Neural cell (in vitro differentiated cells): ENCODE measurements around the gene DCLK3. TPM values are rescaled to one million over a fixed set of nuclear protein-coding genes. Genes with fewer than 3 reads are reported as not detected.

Experiments used
- H2AFZ ChIP-seq: fragments of 200-600, 300-800 bp; sonication (generic), shearing (Covaris generic); 2 replicates; pipeline ENCODE4 v1.6.0; 2014; ENCODE audit warnings: low read depth, mild to moderate bottlenecking, antibody characterized with exemption, low read length, moderate library complexity
- H3F3A ChIP-seq: fragments of 200-600 bp; shearing (Covaris generic); 2 replicates; pipeline ENCODE4 v1.6.1; 2016; ENCODE audit warnings: mild to moderate bottlenecking, moderate library complexity, mixed read lengths, antibody characterized with exemption, low read length; ENCODE audit not compliant: insufficient read depth, poor library complexity, severe bottlenecking
- H3K27ac ChIP-seq: fragments of 200-600, 300-800 bp; sonication (generic), shearing (Covaris generic); 2 replicates; pipeline ENCODE4 v1.5.1; 2014; ENCODE audit warnings: mild to moderate bottlenecking, low read length, moderate library complexity
- H3K27me3 ChIP-seq: fragments of 300-800, 200-600 bp; sonication (generic), shearing (Covaris generic); 2 replicates; pipeline ENCODE4 v1.6.0; 2014; ENCODE audit warnings: mild to moderate bottlenecking, low read depth, low read length, moderate library complexity; ENCODE audit not compliant: insufficient read depth
- H3K36me3 ChIP-seq: fragments of 300-800, 200-600 bp; sonication (generic), shearing (Covaris generic); 2 replicates; pipeline ENCODE4 v1.5.1; 2014; ENCODE audit warnings: mild to moderate bottlenecking, antibody characterized with exemption, low read length, moderate library complexity; ENCODE audit not compliant: insufficient read depth
- H3K4me2 ChIP-seq: fragments of 300-800, 200-600 bp; sonication (generic), shearing (Covaris generic); 2 replicates; pipeline ENCODE4 v1.6.0; 2014; ENCODE audit warnings: mild to moderate bottlenecking, low read length
- H3K4me3 ChIP-seq: fragments of 300-800, 200-600 bp; sonication (generic), shearing (Covaris generic); 2 replicates; pipeline ENCODE4 v1.5.1; 2014; ENCODE audit warnings: mild to moderate bottlenecking, low read length, moderate library complexity
- H3K79me2 ChIP-seq: fragments of 200-600 bp; shearing (Covaris generic); replicated peaks from 2 replicates; pipeline ENCODE4 v1.6.0; 2014; ENCODE audit warnings: mild to moderate bottlenecking, low read length, moderate library complexity; ENCODE audit not compliant: insufficient read depth
- H3K9ac ChIP-seq: fragments of 300-800, 200-600 bp; sonication (generic), shearing (Covaris generic); 2 replicates; pipeline ENCODE4 v1.6.1; 2016; ENCODE audit warnings: mild to moderate bottlenecking, low read length, mixed read lengths
- H3K9me2 ChIP-seq: fragments of 200-600 bp; shearing (Covaris generic); 2 replicates; pipeline ENCODE4 v1.6.1; 2016; ENCODE audit warnings: mild to moderate bottlenecking, low read length, mixed read lengths; ENCODE audit not compliant: insufficient read depth
- H3K9me3 ChIP-seq: fragments of 200-600, 300-800 bp; sonication (generic), shearing (Covaris generic); 2 replicates; pipeline ENCODE4 v1.6.1; 2016; ENCODE audit warnings: mild to moderate bottlenecking, mixed run types, low read length, moderate library complexity, mixed read lengths
- H4K20me1 ChIP-seq: fragments of 200-600 bp; shearing (Covaris generic); 2 replicates; pipeline ENCODE4 v1.6.1; 2016; ENCODE audit warnings: mild to moderate bottlenecking, mixed run types; ENCODE audit not compliant: insufficient read depth
- CTCF ChIP-seq: fragments of 450-650 bp; IDR thresholded peaks from 2 replicates; pipeline ENCODE4 v1.5.1; 2014; ENCODE audit warnings: antibody characterized with exemption, mild to moderate bottlenecking, moderate library complexity; ENCODE audit not compliant: poor library complexity, severe bottlenecking
- EP300 ChIP-seq: fragments of 450-650 bp; conservative IDR thresholded peaks from 2 replicates; pipeline ENCODE4 v1.6.1; 2014; ENCODE audit warnings: antibody characterized with exemption, mild to moderate bottlenecking, moderate library complexity; ENCODE audit not compliant: poor library complexity, severe bottlenecking
- MXI1 ChIP-seq: fragments of 450-650 bp; conservative IDR thresholded peaks from 2 replicates; pipeline ENCODE4 v1.6.1; 2014; ENCODE audit warnings: antibody characterized with exemption, mild to moderate bottlenecking; ENCODE audit not compliant: poor library complexity, severe bottlenecking
- RAD21 ChIP-seq: fragments of 450-650 bp; conservative IDR thresholded peaks from 2 replicates; pipeline ENCODE4 v1.6.1; 2014; ENCODE audit warnings: antibody characterized with exemption, mild to moderate bottlenecking, moderate library complexity
- REST ChIP-seq: IDR thresholded peaks from 2 replicates; pipeline ENCODE4 v1.6.1; 2012; ENCODE audit warnings: borderline replicate concordance
- SMC3 ChIP-seq: fragments of 450-650 bp; conservative IDR thresholded peaks from 2 replicates; pipeline ENCODE4 v1.6.1; 2014; ENCODE audit warnings: antibody characterized with exemption, mild to moderate bottlenecking, moderate library complexity; ENCODE audit not compliant: poor library complexity
- TAF1 ChIP-seq: IDR thresholded peaks from 2 replicates; pipeline ENCODE4 v1.6.1; 2012; ENCODE audit warnings: low read depth
- polyA plus RNA-seq: library from polyadenylated mRNA; depleted of rRNA; stranded (reverse); fragments of >200 nt; gene quantifications from 2 replicates; pipeline ENCODE4 v1.2.3, GENCODE V29; 2014

The DCLK3 gene
- polyA plus RNA-seq, 1 donor from 2014 or later, result 1.5 TPM

GRCh38 chr3:36729204-36730056, 34.9 kb downstream of the DCLK3 start:
- Histone ChIP-seq H3K9me3 (no peaks in the 10 kb centered on the region), H3K4me2 (no peak overlapping the region)

More at GRCh38 chr3:36729204-36730056, 34.9 kb downstream of the DCLK3 start:
- H3K9ac ChIP-seq, result no peak overlapping the region
- H3K27ac ChIP-seq, result no peak overlapping the region
- H2AFZ ChIP-seq, result no peak overlapping the region
- TF ChIP-seq RAD21 (peak; percentile 96), REST (no peak), TAF1 (no peak), EP300 (no peak), CTCF (peak; percentile 93), MXI1 (no peak), SMC3 (peak; percentile 96)
- H4K20me1 ChIP-seq, result no peaks in the 10 kb centered on the region
- no peaks in the 10 kb centered on the region for H3F3A ChIP-seq
- no peaks in the 10 kb centered on the region for H3K27me3 ChIP-seq
- H3K9me2 ChIP-seq, result no peaks in the 10 kb centered on the region
- H3K36me3 ChIP-seq, result no peaks in the 10 kb centered on the region
- no peak overlapping the region for H3K4me3 ChIP-seq
- no peaks in the 10 kb centered on the region for H3K79me2 ChIP-seq
